ENCODE measurements around the gene DSTYK. TPM values are rescaled to one million over a fixed set of nuclear protein-coding genes. Genes with fewer than 3 reads are reported as not detected.
"Not testable (repeated sequence)": the region's sequence is repeated elsewhere in the genome, so short reads cannot be mapped to it uniquely, and the experiment has no call there.

The DSTYK gene
- total and polyA plus RNA-seq, 8 donors = 2.9 to 9.0 (median 4.4) TPM

DNA sequence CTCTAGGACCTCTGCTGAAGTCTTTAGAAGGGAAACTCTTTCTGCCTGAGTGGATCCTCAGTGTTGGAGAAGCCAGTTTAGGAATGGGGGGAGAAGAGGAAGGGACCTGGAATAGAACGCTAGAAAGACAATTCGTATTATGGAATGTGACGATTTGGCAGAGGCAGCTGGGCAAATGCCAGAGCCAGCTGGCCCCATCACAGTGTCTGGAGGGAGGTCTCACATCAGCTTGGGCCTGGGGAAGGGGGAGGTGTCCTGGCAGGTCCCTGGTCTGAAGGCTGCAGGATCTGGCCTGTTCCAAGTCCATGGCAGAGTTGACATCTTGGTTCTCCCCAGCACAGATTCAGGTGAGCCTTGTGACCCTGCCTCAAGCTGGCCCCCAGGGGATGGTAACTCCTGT lies 27.6 kb upstream of the DSTYK start:
- ATAC-seq = no peak
- TF ChIP-seq, protein P1, sequence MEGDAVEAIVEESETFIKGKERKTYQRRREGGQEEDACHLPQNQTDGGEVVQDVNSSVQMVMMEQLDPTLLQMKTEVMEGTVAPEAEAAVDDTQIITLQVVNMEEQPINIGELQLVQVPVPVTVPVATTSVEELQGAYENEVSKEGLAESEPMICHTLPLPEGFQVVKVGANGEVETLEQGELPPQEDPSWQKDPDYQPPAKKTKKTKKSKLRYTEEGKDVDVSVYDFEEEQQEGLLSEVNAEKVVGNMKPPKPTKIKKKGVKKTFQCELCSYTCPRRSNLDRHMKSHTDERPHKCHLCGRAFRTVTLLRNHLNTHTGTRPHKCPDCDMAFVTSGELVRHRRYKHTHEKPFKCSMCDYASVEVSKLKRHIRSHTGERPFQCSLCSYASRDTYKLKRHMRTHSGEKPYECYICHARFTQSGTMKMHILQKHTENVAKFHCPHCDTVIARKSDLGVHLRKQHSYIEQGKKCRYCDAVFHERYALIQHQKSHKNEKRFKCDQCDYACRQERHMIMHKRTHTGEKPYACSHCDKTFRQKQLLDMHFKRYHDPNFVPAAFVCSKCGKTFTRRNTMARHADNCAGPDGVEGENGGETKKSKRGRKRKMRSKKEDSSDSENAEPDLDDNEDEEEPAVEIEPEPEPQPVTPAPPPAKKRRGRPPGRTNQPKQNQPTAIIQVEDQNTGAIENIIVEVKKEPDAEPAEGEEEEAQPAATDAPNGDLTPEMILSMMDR (IDR thresholded peaks at IDR 0.05) = no peak
- Histone ChIP-seq H3K4me1 (no peaks in the 10 kb centered on the region), H3K27me3 (no peaks in the 10 kb centered on the region), H3K36me3 (no peaks in the 10 kb centered on the region), H3K4me3 (no peak overlapping the region), H3K9me3 (no peaks in the 10 kb centered on the region), H3K27ac (no peak overlapping the region)
- WGBS, 2 donors = 70 to 74% methylated on average over 3 of the region's 3 CpGs
- peak in 1 of 6 donors; percentile 13 for DNase-seq
- FAIRE-seq = no peak
- intact Hi-C loops (cut with DNase I) = no loop called here

DNA sequence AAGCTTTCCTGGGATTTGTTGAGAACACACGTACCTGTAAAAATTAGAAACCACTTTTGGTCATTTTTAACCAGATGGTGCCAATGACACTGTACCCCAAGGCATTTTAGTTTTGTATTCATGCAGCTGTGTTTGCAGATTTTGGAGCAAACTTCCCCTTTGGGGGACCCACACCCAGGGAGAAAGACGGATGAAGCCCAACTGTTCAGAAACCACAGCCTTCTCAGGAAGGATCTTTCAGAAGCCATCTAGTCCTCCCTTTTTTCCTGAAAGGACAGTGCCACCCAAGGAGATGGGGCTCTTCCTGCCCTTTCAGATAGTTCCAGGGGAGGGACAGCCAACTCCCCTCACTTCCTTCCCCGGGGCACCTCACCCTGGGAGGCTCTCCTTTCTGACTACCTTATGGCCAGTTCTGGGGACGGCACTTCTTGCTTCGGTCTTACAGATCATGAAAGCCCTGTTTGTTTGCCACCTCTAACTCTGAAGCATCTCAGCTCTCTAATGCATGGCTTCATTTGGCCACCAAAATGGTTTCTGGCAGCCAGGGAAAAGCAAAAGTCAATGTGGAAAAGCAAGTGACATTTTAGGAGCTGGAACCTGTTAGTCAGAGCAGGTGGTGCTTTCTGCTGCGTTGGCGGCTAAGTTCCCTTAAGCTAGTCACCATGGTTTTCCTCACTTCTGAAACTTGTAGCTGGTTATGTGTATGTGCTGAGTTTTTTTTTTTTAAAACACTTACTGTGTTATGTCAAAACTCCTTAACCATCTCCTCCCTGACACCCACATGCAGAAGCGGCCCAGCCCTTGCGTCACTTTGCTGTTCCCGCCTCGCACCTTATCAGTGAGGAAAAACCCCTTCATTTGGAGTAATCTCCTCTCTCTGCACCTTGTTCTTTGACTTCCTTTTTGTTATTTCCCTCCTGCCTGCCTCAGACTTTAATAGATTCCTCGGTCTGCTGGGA lies 26.3 kb upstream of the DSTYK start:
- no peak overlapping the region for H3K4me3 ChIP-seq
- no peaks in the 10 kb centered on the region for H3K36me3 ChIP-seq
- 72 to 80% methylated on average over 12 of the region's 12 CpGs for WGBS, 2 donors
- intact Hi-C loops (cut with DNase I) = no loop called here
- DNase-seq = no peak
- FAIRE-seq = no peak
- no peaks in the 10 kb centered on the region for H3K9me3 ChIP-seq
- TF ChIP-seq, protein P1 (IDR thresholded peaks at IDR 0.05) = no peak
- ATAC-seq = no peak
- no peaks in the 10 kb centered on the region for H3K27me3 ChIP-seq
- H3K27ac ChIP-seq = no peak overlapping the region
- H3K4me1 ChIP-seq = no peaks in the 10 kb centered on the region

DNA sequence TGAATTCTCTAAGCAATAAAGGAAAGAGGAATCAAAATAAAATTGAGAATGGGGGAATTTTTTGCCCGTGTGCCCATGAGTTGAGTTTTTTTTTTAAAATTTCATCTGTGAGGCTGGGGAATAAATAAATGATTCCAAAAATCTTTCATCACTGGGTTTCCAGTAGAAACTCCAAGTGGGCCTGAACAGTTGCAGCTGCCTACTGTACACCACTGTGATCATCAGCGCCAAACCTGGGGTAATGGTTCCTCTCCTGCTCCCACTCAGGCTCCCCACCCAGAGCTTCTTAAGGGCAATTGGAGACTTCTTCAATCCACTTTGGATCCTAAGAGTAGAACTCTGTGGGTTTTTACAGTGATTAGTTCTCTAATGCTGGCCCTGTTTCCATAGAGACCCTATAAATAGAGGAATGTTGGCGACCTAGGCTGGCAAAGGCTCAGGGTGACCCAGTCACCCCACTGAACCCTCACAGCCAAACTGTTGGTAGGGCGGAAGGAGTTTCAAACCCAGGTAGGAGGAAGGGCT lies 25.5 kb upstream of the DSTYK start:
- 73 to 83% methylated on average over 4 of the region's 4 CpGs for WGBS, 2 donors
- H3K27me3 ChIP-seq = no peaks in the 10 kb centered on the region
- no peaks in the 10 kb centered on the region for H3K36me3 ChIP-seq
- intact Hi-C loops (cut with DNase I) = no loop called here
- H3K4me3 ChIP-seq = no peak overlapping the region
- H3K4me1 ChIP-seq = no peaks in the 10 kb centered on the region
- no peaks in the 10 kb centered on the region for H3K9me3 ChIP-seq
- TF ChIP-seq, protein P1 (IDR thresholded peaks at IDR 0.05) = no peak
- no peak for ATAC-seq
- no peak for FAIRE-seq
- no peak overlapping the region for H3K27ac ChIP-seq
- DNase-seq = no peak

DNA sequence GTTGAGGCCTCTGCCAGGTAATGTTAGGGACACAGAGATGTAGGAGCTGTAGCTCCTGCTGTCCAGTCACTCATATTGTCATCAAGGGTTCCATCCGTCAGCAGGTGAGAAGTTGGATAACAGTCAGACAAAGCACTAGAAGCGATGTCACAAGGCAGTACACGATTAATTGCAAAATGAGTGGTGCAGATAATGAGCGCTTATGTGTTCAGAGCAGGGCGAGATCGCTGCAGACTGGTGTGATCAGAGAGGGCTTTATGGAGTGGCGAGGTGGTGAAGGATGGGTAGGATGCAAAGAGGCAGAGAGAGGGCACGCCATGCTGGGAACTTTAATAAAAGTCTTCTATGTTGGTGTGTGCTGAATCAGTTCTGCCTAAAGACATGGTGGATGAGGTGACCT lies 25.0 kb upstream of the DSTYK start:
- Histone ChIP-seq H3K27me3 (no peaks in the 10 kb centered on the region), H3K4me1 (no peaks in the 10 kb centered on the region), H3K9me3 (no peaks in the 10 kb centered on the region), H3K4me3 (no peak overlapping the region), H3K36me3 (no peaks in the 10 kb centered on the region), H3K27ac (no peak overlapping the region)
- WGBS, 2 donors = 83 to 95% methylated on average over 8 of the region's 8 CpGs
- ATAC-seq (no peak), DNase-seq (no peak), FAIRE-seq (no peak)
- TF ChIP-seq, protein P1 (IDR thresholded peaks at IDR 0.05) = no peak
- intact Hi-C loops (cut with DNase I) = no loop called here

DNA sequence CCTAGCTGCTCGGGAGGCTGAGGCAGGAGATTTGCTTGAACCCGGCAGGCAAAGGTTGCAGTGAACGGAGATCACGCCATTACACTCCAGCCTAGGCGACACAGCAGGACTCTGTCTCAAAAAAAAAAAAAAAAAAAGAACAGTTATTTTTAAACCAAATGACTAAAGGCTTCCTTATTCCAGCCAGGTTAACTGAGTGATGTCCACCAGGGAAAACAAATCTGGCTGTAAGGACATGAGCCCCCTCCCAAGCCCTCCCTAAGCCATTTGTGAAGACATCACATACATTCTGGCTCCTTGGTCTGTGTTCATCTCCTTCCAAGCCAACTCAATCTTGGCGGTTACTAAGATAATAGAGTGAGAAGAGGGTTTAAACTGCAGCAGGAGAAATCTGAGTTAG lies 24.4 kb upstream of the DSTYK start:
- intact Hi-C loops (cut with DNase I) = no loop called here
- DNase-seq = no peak
- WGBS, 2 donors = 88 to 91% methylated on average over 6 of the region's 6 CpGs
- Histone ChIP-seq H3K36me3 (no peaks in the 10 kb centered on the region), H3K9me3 (no peaks in the 10 kb centered on the region), H3K27ac (no peak overlapping the region), H3K4me1 (no peaks in the 10 kb centered on the region), H3K4me3 (no peak overlapping the region), H3K27me3 (no peaks in the 10 kb centered on the region)
- no peak for FAIRE-seq
- no peak for ATAC-seq
- TF ChIP-seq, protein P1 (IDR thresholded peaks at IDR 0.05) = no peak

DNA sequence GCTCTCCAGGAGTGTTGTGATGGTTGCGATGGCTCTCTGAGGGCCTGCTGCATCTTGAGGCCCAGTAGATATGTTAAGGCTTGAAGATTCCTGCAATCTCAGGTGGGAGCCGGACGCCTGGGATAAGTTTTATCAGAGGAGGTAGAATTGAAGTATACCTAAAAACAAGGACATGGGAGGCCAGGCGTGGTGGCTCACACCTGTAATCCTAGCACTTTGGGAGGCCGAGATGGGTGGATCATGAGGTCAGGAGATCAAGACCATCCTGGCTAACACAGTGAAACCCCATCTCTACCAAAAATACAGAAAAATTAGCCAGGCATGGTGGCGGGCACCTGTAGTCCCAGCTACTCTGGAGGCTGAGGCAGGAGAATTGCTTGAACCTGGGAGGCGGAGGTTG lies 22.5 kb upstream of the DSTYK start:
- ATAC-seq; H3K27me3 ChIP-seq; intact Hi-C loops (cut with DNase I); H3K36me3 ChIP-seq; H3K4me3 ChIP-seq; H3K9me3 ChIP-seq; H3K27ac ChIP-seq; H3K4me1 ChIP-seq; FAIRE-seq; DNase-seq: not testable (repeated sequence)
- 87 to 93% methylated on average over 7 of the region's 7 CpGs for WGBS, 2 donors
